SK-N-SH treated with all-trans-retinoic acid at 6 μM for 48 hours (cell line): Measurements from ENCODE around the gene RAB5A.

Source experiments
- ARNTL ChIP-seq: fragments of 450-650 bp; formaldehyde crosslinking; IDR thresholded peaks from 2 replicates; pipeline ENCODE4 v1.5.0; 2020; ENCODE audit warnings: low read depth, mild to moderate bottlenecking, moderate library complexity, borderline replicate concordance
- BACH2 ChIP-seq: fragments of 250-450 bp; sonication (Bioruptor Pico); IDR thresholded peaks from 2 replicates; pipeline ENCODE4 v1.9.0; 2021; ENCODE audit warnings: mild to moderate bottlenecking, borderline replicate concordance
- ESRRG ChIP-seq: fragments of 250-450 bp; sonication (Bioruptor Pico); IDR thresholded peaks from 2 replicates; pipeline ENCODE4 v1.6.1; 2021; ENCODE audit warnings: mild to moderate bottlenecking
- ISL1 ChIP-seq: fragments of 250-450 bp; sonication (Bioruptor Pico); IDR thresholded peaks from 2 replicates; pipeline ENCODE4 v2.1.2; 2022; ENCODE audit warnings: mild to moderate bottlenecking, moderate library complexity
- PPARA ChIP-seq: fragments of 250-450 bp; sonication (Bioruptor Pico); IDR thresholded peaks from 2 replicates; pipeline ENCODE4 v1.5.0; 2020; ENCODE audit warnings: mild to moderate bottlenecking, borderline replicate concordance
- SNAI2 ChIP-seq: fragments of 250-450 bp; sonication (Bioruptor Pico); IDR thresholded peaks from 2 replicates; pipeline ENCODE4 v1.5.0; 2020; ENCODE audit warnings: mild to moderate bottlenecking, moderate library complexity
- TCF4 ChIP-seq: fragments of 250-450 bp; sonication (Bioruptor Pico); IDR thresholded peaks from 2 replicates; pipeline ENCODE4 v1.8.0; 2021; ENCODE audit warnings: mild to moderate bottlenecking, moderate library complexity, borderline replicate concordance
- ZFP3 ChIP-seq: fragments of 250-450 bp; sonication (Bioruptor Pico); IDR thresholded peaks from 2 replicates; pipeline ENCODE4 v1.5.0; 2020; ENCODE audit warnings: mild to moderate bottlenecking, moderate library complexity
- ZFP30 ChIP-seq: fragments of 450-650 bp; formaldehyde crosslinking; IDR thresholded peaks from 2 replicates; pipeline ENCODE4 v1.5.0; 2022; ENCODE audit warnings: mild to moderate bottlenecking, moderate library complexity
- ZNF70 ChIP-seq: fragments of 450-650 bp; formaldehyde crosslinking; IDR thresholded peaks from 2 replicates; pipeline ENCODE4 v1.5.0; 2020; ENCODE audit warnings: mild to moderate bottlenecking, moderate library complexity
- TF ChIP-seq, protein P1 (sequence below): fragments of 250-450 bp; sonication (Bioruptor Pico); IDR thresholded peaks from 2 replicates; pipeline ENCODE4 v1.5.1; 2021; ENCODE audit warnings: mild to moderate bottlenecking, moderate library complexity
- TF ChIP-seq, protein P2 (sequence below): fragments of 250-450 bp; sonication (Bioruptor Pico); IDR thresholded peaks from 2 replicates; pipeline ENCODE4 v1.8.0; 2020; ENCODE audit warnings: mild to moderate bottlenecking, moderate library complexity, borderline replicate concordance
- TF ChIP-seq, protein P3 (sequence below): fragments of 250-450 bp; sonication (Bioruptor Pico); IDR thresholded peaks from 2 replicates; pipeline ENCODE4 v1.8.0; 2021; ENCODE audit warnings: low read depth, mild to moderate bottlenecking, moderate library complexity, borderline replicate concordance

DNA sequence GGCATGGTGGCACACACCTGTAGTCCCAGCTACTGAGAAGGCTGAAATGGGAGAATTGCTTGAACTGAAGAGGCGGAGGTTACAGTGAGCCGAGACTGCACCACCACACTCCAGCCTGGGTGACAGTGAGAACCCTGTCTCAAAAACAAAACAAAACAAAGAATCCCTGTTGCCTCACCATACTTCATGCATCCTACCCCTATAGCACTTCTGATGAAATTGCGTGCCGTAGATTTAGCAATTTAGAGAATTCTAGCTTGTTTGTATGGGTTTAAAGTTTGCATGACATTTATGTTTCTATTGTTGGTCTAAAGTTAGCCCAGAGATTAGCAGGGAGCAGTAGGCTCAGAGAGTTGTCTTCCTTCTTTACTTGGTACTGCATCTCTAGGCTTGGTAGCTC is 7.8 kb downstream of the RAB5A start:
- TF ChIP-seq ZFP3 (CRISPR knock-in tag): no peak
- TF ChIP-seq, protein P1, sequence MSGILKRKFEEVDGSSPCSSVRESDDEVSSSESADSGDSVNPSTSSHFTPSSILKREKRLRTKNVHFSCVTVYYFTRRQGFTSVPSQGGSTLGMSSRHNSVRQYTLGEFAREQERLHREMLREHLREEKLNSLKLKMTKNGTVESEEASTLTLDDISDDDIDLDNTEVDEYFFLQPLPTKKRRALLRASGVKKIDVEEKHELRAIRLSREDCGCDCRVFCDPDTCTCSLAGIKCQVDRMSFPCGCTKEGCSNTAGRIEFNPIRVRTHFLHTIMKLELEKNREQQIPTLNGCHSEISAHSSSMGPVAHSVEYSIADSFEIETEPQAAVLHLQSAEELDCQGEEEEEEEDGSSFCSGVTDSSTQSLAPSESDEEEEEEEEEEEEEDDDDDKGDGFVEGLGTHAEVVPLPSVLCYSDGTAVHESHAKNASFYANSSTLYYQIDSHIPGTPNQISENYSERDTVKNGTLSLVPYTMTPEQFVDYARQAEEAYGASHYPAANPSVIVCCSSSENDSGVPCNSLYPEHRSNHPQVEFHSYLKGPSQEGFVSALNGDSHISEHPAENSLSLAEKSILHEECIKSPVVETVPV (CRISPR knock-in tag): no peak
- no peak for TF ChIP-seq ARNTL
- TF ChIP-seq, protein P2, sequence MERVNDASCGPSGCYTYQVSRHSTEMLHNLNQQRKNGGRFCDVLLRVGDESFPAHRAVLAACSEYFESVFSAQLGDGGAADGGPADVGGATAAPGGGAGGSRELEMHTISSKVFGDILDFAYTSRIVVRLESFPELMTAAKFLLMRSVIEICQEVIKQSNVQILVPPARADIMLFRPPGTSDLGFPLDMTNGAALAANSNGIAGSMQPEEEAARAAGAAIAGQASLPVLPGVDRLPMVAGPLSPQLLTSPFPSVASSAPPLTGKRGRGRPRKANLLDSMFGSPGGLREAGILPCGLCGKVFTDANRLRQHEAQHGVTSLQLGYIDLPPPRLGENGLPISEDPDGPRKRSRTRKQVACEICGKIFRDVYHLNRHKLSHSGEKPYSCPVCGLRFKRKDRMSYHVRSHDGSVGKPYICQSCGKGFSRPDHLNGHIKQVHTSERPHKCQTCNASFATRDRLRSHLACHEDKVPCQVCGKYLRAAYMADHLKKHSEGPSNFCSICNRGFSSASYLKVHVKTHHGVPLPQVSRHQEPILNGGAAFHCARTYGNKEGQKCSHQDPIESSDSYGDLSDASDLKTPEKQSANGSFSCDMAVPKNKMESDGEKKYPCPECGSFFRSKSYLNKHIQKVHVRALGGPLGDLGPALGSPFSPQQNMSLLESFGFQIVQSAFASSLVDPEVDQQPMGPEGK (CRISPR knock-in tag): no peak
- no peak for TF ChIP-seq BACH2 (CRISPR knock-in tag)
- TF ChIP-seq, protein P3, sequence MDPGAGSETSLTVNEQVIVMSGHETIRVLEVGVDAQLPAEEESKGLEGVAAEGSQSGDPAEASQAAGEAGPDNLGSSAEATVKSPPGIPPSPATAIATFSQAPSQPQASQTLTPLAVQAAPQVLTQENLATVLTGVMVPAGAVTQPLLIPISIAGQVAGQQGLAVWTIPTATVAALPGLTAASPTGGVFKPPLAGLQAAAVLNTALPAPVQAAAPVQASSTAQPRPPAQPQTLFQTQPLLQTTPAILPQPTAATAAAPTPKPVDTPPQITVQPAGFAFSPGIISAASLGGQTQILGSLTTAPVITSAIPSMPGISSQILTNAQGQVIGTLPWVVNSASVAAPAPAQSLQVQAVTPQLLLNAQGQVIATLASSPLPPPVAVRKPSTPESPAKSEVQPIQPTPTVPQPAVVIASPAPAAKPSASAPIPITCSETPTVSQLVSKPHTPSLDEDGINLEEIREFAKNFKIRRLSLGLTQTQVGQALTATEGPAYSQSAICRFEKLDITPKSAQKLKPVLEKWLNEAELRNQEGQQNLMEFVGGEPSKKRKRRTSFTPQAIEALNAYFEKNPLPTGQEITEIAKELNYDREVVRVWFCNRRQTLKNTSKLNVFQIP (CRISPR knock-in tag): no peak
- no peak for TF ChIP-seq ISL1
- no peak for TF ChIP-seq ZFP30 (CRISPR knock-in tag)
- TF ChIP-seq SNAI2 (CRISPR knock-in tag): no peak
- no peak for TF ChIP-seq ESRRG
- no peak for TF ChIP-seq ZNF70
- TF ChIP-seq TCF4 (CRISPR knock-in tag): no peak
- no peak for TF ChIP-seq PPARA (CRISPR knock-in tag)
